ENCODE data around the gene PHETA1.
"Not testable (repeated sequence)": the region's sequence is repeated elsewhere in the genome, so short reads cannot be mapped to it uniquely, and the experiment has no call there.

The PHETA1 gene

DNA sequence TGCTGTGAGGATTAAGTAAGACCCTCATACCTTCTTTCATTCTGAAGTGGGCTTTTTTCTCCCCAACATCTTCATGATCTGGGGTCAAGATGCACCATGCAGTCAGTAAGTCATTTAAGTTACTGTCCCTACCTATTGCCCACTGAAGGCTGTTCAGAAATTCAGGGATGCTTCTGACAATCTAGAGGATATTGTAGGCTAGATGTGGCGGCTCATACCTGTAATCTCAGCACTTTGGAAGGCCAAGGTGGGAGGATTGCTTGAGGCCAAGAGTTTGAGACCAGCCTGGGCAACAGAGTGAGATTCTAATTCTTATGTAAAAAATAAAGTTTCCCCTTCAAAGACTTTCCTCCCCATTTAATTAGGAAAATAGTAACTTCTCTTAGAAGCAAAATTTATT, 28.7 kb downstream of the PHETA1 start:
- Histone ChIP-seq H2AFZ (ENCODE audit: low read depth, low read length) (no peak overlapping the region), H3K9me3 (ENCODE audit: insufficient read depth, low read length, severe bottlenecking) (no peaks in the 10 kb centered on the region), H3K9ac (ENCODE audit: low read depth, low read length) (no peak overlapping the region), H3K4me1 (ENCODE audit: insufficient read depth, low read length) (no peaks in the 10 kb centered on the region), H4K20me1 (ENCODE audit: insufficient read depth, low read length) (no peaks in the 10 kb centered on the region), H3K4me2 (ENCODE audit: insufficient read depth, low read length) (no peak overlapping the region), H3K79me2 (ENCODE audit: insufficient read depth, low read length) (no peaks in the 10 kb centered on the region), H3K36me3 (ENCODE audit: insufficient read depth, low read length) (no peaks in the 10 kb centered on the region), H3K27me3 (ENCODE audit: insufficient read depth, low read length, poor library complexity) (no peaks in the 10 kb centered on the region), H3K4me3 (ENCODE audit: low read depth in 1 of 2, low read length in 2 of 2) (no peak overlapping the region), H3K27ac (ENCODE audit: low read length) (no peak overlapping the region)
- TF ChIP-seq, protein P1, sequence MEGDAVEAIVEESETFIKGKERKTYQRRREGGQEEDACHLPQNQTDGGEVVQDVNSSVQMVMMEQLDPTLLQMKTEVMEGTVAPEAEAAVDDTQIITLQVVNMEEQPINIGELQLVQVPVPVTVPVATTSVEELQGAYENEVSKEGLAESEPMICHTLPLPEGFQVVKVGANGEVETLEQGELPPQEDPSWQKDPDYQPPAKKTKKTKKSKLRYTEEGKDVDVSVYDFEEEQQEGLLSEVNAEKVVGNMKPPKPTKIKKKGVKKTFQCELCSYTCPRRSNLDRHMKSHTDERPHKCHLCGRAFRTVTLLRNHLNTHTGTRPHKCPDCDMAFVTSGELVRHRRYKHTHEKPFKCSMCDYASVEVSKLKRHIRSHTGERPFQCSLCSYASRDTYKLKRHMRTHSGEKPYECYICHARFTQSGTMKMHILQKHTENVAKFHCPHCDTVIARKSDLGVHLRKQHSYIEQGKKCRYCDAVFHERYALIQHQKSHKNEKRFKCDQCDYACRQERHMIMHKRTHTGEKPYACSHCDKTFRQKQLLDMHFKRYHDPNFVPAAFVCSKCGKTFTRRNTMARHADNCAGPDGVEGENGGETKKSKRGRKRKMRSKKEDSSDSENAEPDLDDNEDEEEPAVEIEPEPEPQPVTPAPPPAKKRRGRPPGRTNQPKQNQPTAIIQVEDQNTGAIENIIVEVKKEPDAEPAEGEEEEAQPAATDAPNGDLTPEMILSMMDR (IDR thresholded peaks at IDR 0.05; ENCODE audit: borderline replicate concordance, extremely low read depth, low read length, poor library complexity, severe bottlenecking) = no peak
- TF ChIP-seq EZH2 (IDR thresholded peaks at IDR 0.05; ENCODE audit: borderline replicate concordance, low read depth, low read length, severe bottlenecking) = no peak
- ATAC-seq (ENCODE audit: insufficient read depth, low read depth) (no peak), DNase-seq (no peak)

DNA sequence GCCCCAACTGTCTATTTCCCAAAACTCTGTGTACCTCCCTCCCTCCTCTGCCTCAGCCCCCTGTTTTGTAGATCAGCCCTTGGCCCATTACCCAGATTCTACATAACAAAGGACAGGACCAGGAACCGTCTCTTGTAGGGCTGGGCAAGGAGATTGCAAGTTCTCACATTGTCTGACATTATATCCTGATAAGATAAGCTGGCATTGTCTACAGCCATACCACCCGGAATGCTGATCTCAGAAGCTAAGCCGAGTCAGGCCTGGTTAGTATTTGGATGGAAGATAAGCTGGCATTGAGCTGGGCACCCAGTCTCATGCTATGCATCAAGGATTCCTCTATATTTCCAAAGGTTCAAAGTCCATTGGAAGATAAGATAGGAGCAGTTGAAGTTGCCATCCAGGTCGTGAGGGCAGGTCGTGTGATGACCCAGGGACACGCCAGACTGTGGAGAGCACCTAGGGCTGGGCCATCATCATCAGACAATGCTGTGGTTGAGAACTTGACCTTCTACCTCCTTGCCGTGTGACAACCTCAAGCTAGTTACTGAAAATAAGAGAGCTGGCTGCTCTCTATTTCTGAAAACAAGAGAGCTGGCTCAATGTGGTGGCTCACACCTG, 29.5 kb downstream of the PHETA1 start:
- Histone ChIP-seq H3K4me1 (ENCODE audit: insufficient read depth, low read length) (no peaks in the 10 kb centered on the region), H3K9me3 (ENCODE audit: insufficient read depth, low read length, severe bottlenecking) (no peaks in the 10 kb centered on the region), H3K4me2 (ENCODE audit: insufficient read depth, low read length) (no peak overlapping the region), H3K4me3 (ENCODE audit: low read depth in 1 of 2, low read length in 2 of 2) (no peak overlapping the region), H3K27ac (ENCODE audit: low read length) (no peak overlapping the region), H4K20me1 (ENCODE audit: insufficient read depth, low read length) (no peaks in the 10 kb centered on the region), H3K9ac (ENCODE audit: low read depth, low read length) (no peak overlapping the region), H3K27me3 (ENCODE audit: insufficient read depth, low read length, poor library complexity) (no peaks in the 10 kb centered on the region), H3K79me2 (ENCODE audit: insufficient read depth, low read length) (no peaks in the 10 kb centered on the region), H3K36me3 (ENCODE audit: insufficient read depth, low read length) (no peaks in the 10 kb centered on the region), H2AFZ (ENCODE audit: low read depth, low read length) (no peak overlapping the region)
- DNase-seq (no peak), ATAC-seq (ENCODE audit: insufficient read depth, low read depth) (no peak)
- TF ChIP-seq, protein P1 (IDR thresholded peaks at IDR 0.05; ENCODE audit: borderline replicate concordance, extremely low read depth, low read length, poor library complexity, severe bottlenecking) = no peak
- TF ChIP-seq EZH2 (IDR thresholded peaks at IDR 0.05; ENCODE audit: borderline replicate concordance, low read depth, low read length, severe bottlenecking) = no peak

DNA sequence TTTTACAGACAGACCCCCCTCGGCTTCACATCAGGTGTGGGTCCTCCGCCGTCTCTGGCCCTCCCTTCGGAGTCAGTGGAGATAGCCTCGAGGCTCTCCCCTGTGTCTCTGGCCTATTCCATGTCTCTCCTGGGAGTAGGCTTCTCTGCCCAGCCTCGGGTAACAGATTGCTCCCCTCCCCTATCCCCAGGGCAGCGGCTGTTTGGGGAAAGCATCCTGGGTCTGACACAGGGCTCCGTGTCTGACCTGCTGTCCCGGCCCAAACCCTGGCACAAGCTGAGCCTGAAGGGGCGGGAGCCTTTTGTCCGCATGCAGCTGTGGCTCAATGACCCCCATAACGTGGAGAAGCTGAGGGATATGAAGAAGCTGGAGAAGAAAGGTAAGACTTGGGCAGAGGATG, 30.8 kb downstream of the PHETA1 start:
- H3K79me2 ChIP-seq (ENCODE audit: insufficient read depth, low read length) = no peaks in the 10 kb centered on the region
- H3K9ac ChIP-seq (ENCODE audit: low read depth, low read length) = no peak overlapping the region
- no peak overlapping the region for H2AFZ ChIP-seq (ENCODE audit: low read depth, low read length)
- no peak for DNase-seq
- H3K27ac ChIP-seq (ENCODE audit: low read length) = no peak overlapping the region
- H3K36me3 ChIP-seq (ENCODE audit: insufficient read depth, low read length) = no peaks in the 10 kb centered on the region
- TF ChIP-seq, protein P1 (IDR thresholded peaks at IDR 0.05; ENCODE audit: borderline replicate concordance, extremely low read depth, low read length, poor library complexity, severe bottlenecking) = no peak
- no peaks in the 10 kb centered on the region; the same call in 1 of the 2 replicates for H4K20me1 ChIP-seq (ENCODE audit: insufficient read depth, low read length)
- H3K27me3 ChIP-seq (ENCODE audit: insufficient read depth, low read length, poor library complexity) = no peaks in the 10 kb centered on the region
- no peak overlapping the region for H3K4me3 ChIP-seq (ENCODE audit: low read depth in 1 of 2, low read length in 2 of 2)
- no peak for ATAC-seq (ENCODE audit: insufficient read depth, low read depth)
- no peaks in the 10 kb centered on the region for H3K4me1 ChIP-seq (ENCODE audit: insufficient read depth, low read length)
- no peaks in the 10 kb centered on the region for H3K9me3 ChIP-seq (ENCODE audit: insufficient read depth, low read length, severe bottlenecking)
- no peak overlapping the region for H3K4me2 ChIP-seq (ENCODE audit: insufficient read depth, low read length)

DNA sequence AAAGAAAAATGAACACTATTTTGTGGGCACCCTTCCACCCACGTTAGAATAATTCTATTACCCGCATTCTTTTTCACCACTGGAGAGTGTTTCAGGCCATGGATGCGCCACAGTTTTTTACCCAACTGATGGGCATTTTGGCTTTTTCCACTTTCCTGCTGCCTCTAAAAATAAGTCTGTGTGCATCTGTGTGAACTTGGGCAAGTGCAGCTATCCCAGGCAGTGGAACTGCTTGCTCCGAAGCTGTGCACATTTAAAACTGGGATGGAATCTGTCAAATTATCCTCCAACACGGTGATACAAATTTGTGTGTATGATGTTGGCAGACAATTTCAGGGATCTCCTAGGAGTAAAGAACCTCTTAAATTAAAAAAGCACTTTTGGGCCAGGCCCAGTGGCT, 31.5 kb downstream of the PHETA1 start:
- no peaks in the 10 kb centered on the region for H3K4me1 ChIP-seq (ENCODE audit: insufficient read depth, low read length)
- no peak for ATAC-seq (ENCODE audit: insufficient read depth, low read depth)
- DNase-seq = no peak

DNA sequence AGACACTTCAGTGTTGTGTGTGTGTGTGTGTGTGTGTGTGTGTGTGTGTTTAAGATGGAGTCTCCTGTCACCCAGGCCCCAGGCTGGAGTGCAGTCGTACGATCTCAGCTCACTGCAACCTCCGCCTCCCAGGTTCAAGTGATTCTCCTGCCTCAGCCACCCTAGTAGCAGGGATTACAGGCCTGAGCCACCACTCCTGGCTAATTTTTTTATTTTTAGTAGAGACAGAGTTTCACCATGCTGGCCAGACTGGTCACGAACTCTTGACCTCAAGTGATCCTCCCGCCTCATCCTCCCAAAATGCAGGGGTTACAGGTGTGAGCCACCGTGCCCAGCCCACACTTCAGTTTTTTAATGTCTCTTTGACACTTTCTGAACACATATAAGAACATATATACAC, 32.5 kb downstream of the PHETA1 start:
- DNase-seq; ATAC-seq (ENCODE audit: insufficient read depth, low read depth); H3K9ac ChIP-seq (ENCODE audit: low read depth, low read length); H2AFZ ChIP-seq (ENCODE audit: low read depth, low read length); H3K27me3 ChIP-seq (ENCODE audit: insufficient read depth, low read length, poor library complexity); H3K4me3 ChIP-seq (ENCODE audit: low read depth in 1 of 2, low read length in 2 of 2); H3K9me3 ChIP-seq (ENCODE audit: insufficient read depth, low read length, severe bottlenecking); H3K27ac ChIP-seq (ENCODE audit: low read length); H3K4me2 ChIP-seq (ENCODE audit: insufficient read depth, low read length); H3K4me1 ChIP-seq (ENCODE audit: insufficient read depth, low read length); H3K79me2 ChIP-seq (ENCODE audit: insufficient read depth, low read length); H4K20me1 ChIP-seq (ENCODE audit: insufficient read depth, low read length); H3K36me3 ChIP-seq (ENCODE audit: insufficient read depth, low read length): not testable (repeated sequence)

More for the DNA sequence above, 31.5 kb downstream of the PHETA1 start:
- H3K27ac ChIP-seq (ENCODE audit: low read length) = no peak overlapping the region
- no peak overlapping the region for H3K4me3 ChIP-seq (ENCODE audit: low read depth in 1 of 2, low read length in 2 of 2)
- H3K9ac ChIP-seq (ENCODE audit: low read depth, low read length) = no peak overlapping the region
- H3K27me3 ChIP-seq (ENCODE audit: insufficient read depth, low read length, poor library complexity) = no peaks in the 10 kb centered on the region
- H3K4me2 ChIP-seq (ENCODE audit: insufficient read depth, low read length) = no peak overlapping the region
- H3K9me3 ChIP-seq (ENCODE audit: insufficient read depth, low read length, severe bottlenecking) = no peaks in the 10 kb centered on the region
- no peaks in the 10 kb centered on the region; the same call in 1 of the 2 replicates for H4K20me1 ChIP-seq (ENCODE audit: insufficient read depth, low read length)
- no peak overlapping the region for H2AFZ ChIP-seq (ENCODE audit: low read depth, low read length)
- H3K79me2 ChIP-seq (ENCODE audit: insufficient read depth, low read length) = no peaks in the 10 kb centered on the region
- TF ChIP-seq, protein P1 (IDR thresholded peaks at IDR 0.05; ENCODE audit: borderline replicate concordance, extremely low read depth, low read length, poor library complexity, severe bottlenecking) = no peak
- no peak for TF ChIP-seq EZH2 (IDR thresholded peaks at IDR 0.05; ENCODE audit: borderline replicate concordance, low read depth, low read length, severe bottlenecking)
- no peaks in the 10 kb centered on the region for H3K36me3 ChIP-seq (ENCODE audit: insufficient read depth, low read length)

All from DND-41 (cell line).